Activated naive CD8-positive, alpha-beta T cell treated with anti-CD3 and anti-CD28 coated beads, Interleukin-2, amount 10 ng/mL, durations not matched to agents 7 days and 5 days (primary cell): ENCODE measurements around the gene PGAM2. TPM values are rescaled to one million over a fixed set of nuclear protein-coding genes. Genes with fewer than 3 reads are reported as not detected.
"Not testable (repeated sequence)": the region's sequence is repeated elsewhere in the genome, so short reads cannot be mapped to it uniquely, and the experiment has no call there.

ENCODE experiments used
- ATAC-seq: fragments of 150-1000 bp; cut with Tn5 transposase; one replicate; pipeline ENCODE4 v1.10.0; 2021; ENCODE audit warnings: low read depth, moderate library complexity
- POLR2A ChIA-PET: fragments of 350-600 bp; sonication (Branson Sonifier 250); formaldehyde crosslinking; loops from one replicate; lab custom pipeline; 2021; ENCODE audit warnings: antibody characterized with exemption; lab: Charles Lee
- DNase-seq: peaks from one replicate; pipeline ENCODE4 v3.0.0; 2021
- H3K27ac Mint-ChIP-seq: one replicate; pipeline ENCODE4 v1.8.0; 2022; ENCODE audit warnings: mild to moderate bottlenecking, mixed read lengths
- H3K27me3 Mint-ChIP-seq: one replicate; pipeline ENCODE4 v1.8.0; 2022; ENCODE audit warnings: mild to moderate bottlenecking, moderate library complexity, mixed read lengths
- H3K36me3 Mint-ChIP-seq: one replicate; pipeline ENCODE4 v1.8.0; 2021; ENCODE audit warnings: mild to moderate bottlenecking, mixed read lengths
- H3K4me1 Mint-ChIP-seq: one replicate; pipeline ENCODE4 v1.8.0; 2021; ENCODE audit warnings: mixed read lengths
- H3K4me3 Mint-ChIP-seq: one replicate; pipeline ENCODE4 v1.8.0; 2022; ENCODE audit warnings: mild to moderate bottlenecking, moderate library complexity, mixed read lengths
- H3K9me3 Mint-ChIP-seq: one replicate; pipeline ENCODE4 v1.8.0; 2021; ENCODE audit warnings: mixed read lengths
- total RNA-seq, 2 experiments: library from RNA; stranded (reverse); gene quantifications; one replicate each; pipeline ENCODE4 v1.2.3, GENCODE V29; 2021

The PGAM2 gene
- total RNA-seq, 2 experiments from 2014 or later: 0.74 to 2.1 TPM

- ATAC-seq: no peak
- POLR2A ChIA-PET: interaction anchor here (0.7 to 2.4 kb wide), 13 partner anchors 9 to 1112 kb away, joined by 3 to 22 read pairs (median 4); partner anchors contain the start of genes MRPL32, OGDH, PGAM2 and PSMA2
- H3K4me1 Mint-ChIP-seq: peaks cover 40% of the 10 kb centered on the region
These were observed 21.5 kb downstream of the PGAM2 start for GRCh38 chr7:44043902-44044301.

GRCh38 chr7:44042221-44042620 is 23.1 kb downstream of the PGAM2 start:
- H3K27me3 Mint-ChIP-seq: no peaks in the 10 kb centered on the region
- peaks cover 13% of the 10 kb centered on the region for H3K36me3 Mint-ChIP-seq
- ATAC-seq: no peak
- DNase-seq: no peak
- POLR2A ChIA-PET: no interaction called here
- peaks cover 32% of the 10 kb centered on the region for H3K4me1 Mint-ChIP-seq
- H3K27ac Mint-ChIP-seq: peak overlapping the region; percentile 60
- no peaks in the 10 kb centered on the region for H3K9me3 Mint-ChIP-seq
- peak overlapping the region; percentile 32 for H3K4me3 Mint-ChIP-seq

More at GRCh38 chr7:44043902-44044301, 21.5 kb downstream of the PGAM2 start:
- H3K27ac Mint-ChIP-seq: peak overlapping the region; percentile 95
- H3K36me3 Mint-ChIP-seq: peaks cover 16% of the 10 kb centered on the region
- no peaks in the 10 kb centered on the region for H3K9me3 Mint-ChIP-seq
- DNase-seq: no peak
- no peaks in the 10 kb centered on the region for H3K27me3 Mint-ChIP-seq
- peak overlapping the region; percentile 84 for H3K4me3 Mint-ChIP-seq

GRCh38 chr7:44040493-44040891 is 24.9 kb downstream of the PGAM2 start:
- POLR2A ChIA-PET: not testable (repeated sequence)
- H3K27ac Mint-ChIP-seq: peak overlapping the region; percentile 89

GRCh38 chr7:44039800-44040492 is 25.4 kb downstream of the PGAM2 start:
- Mint-ChIP-seq H3K4me1 (peaks cover 13% of the 10 kb centered on the region), H3K27ac (peak overlapping the region; percentile 83), H3K4me3 (peak overlapping the region; percentile 71)
- H3K27me3 Mint-ChIP-seq, H3K36me3 Mint-ChIP-seq, POLR2A ChIA-PET, H3K9me3 Mint-ChIP-seq: not testable (repeated sequence)
- peak; percentile 55 for DNase-seq
- peak; percentile 34 for ATAC-seq

More at GRCh38 chr7:44040493-44040891, 24.9 kb downstream of the PGAM2 start:
- Mint-ChIP-seq H3K4me1 (peaks cover 15% of the 10 kb centered on the region), H3K4me3 (peak overlapping the region; percentile 85)
- peak; percentile 60 for ATAC-seq
- not testable (repeated sequence) for H3K27me3 Mint-ChIP-seq, H3K9me3 Mint-ChIP-seq, H3K36me3 Mint-ChIP-seq
- peak; percentile 80 for DNase-seq

- peak overlapping the region; percentile 51 for H3K4me3 Mint-ChIP-seq
- POLR2A ChIA-PET, H3K36me3 Mint-ChIP-seq: not testable (repeated sequence)
These were observed 26.3 kb downstream of the PGAM2 start for GRCh38 chr7:44038961-44039558.

GRCh38 chr7:44038553-44038952 is 26.8 kb downstream of the PGAM2 start:
- DNase-seq, POLR2A ChIA-PET, H3K27me3 Mint-ChIP-seq, ATAC-seq, H3K27ac Mint-ChIP-seq, H3K9me3 Mint-ChIP-seq, H3K4me3 Mint-ChIP-seq, H3K36me3 Mint-ChIP-seq, H3K4me1 Mint-ChIP-seq: not testable (repeated sequence)

More at GRCh38 chr7:44038961-44039558, 26.3 kb downstream of the PGAM2 start:
- peaks cover 12% of the 10 kb centered on the region for H3K4me1 Mint-ChIP-seq
- H3K9me3 Mint-ChIP-seq, H3K27me3 Mint-ChIP-seq: not testable (repeated sequence)
- peak overlapping the region; percentile 84 for H3K27ac Mint-ChIP-seq
- ATAC-seq (peak; percentile 62), DNase-seq (peak; percentile 87)

GRCh38 chr7:44037951-44038350 is 27.4 kb downstream of the PGAM2 start:
- H3K9me3 Mint-ChIP-seq, DNase-seq, H3K36me3 Mint-ChIP-seq, H3K4me1 Mint-ChIP-seq, ATAC-seq, POLR2A ChIA-PET, H3K27me3 Mint-ChIP-seq, H3K4me3 Mint-ChIP-seq: not testable (repeated sequence)
- H3K27ac Mint-ChIP-seq: peak overlapping the region; percentile 54

GRCh38 chr7:44036364-44036763 is 29.0 kb downstream of the PGAM2 start:
- H3K4me1 Mint-ChIP-seq, POLR2A ChIA-PET, DNase-seq, H3K4me3 Mint-ChIP-seq, H3K36me3 Mint-ChIP-seq, H3K27me3 Mint-ChIP-seq, H3K27ac Mint-ChIP-seq, ATAC-seq, H3K9me3 Mint-ChIP-seq: not testable (repeated sequence)

- H3K4me1 Mint-ChIP-seq, H3K36me3 Mint-ChIP-seq, POLR2A ChIA-PET, H3K4me3 Mint-ChIP-seq, ATAC-seq, H3K27ac Mint-ChIP-seq, H3K9me3 Mint-ChIP-seq, H3K27me3 Mint-ChIP-seq: not testable (repeated sequence)
- peak; percentile 8 for DNase-seq
These were observed 31.2 kb downstream of the PGAM2 start for GRCh38 chr7:44033971-44034844.

- H3K27me3 Mint-ChIP-seq, ATAC-seq, H3K4me3 Mint-ChIP-seq, POLR2A ChIA-PET, H3K9me3 Mint-ChIP-seq, H3K27ac Mint-ChIP-seq, H3K4me1 Mint-ChIP-seq, DNase-seq, H3K36me3 Mint-ChIP-seq: not testable (repeated sequence)
These were observed 33.3 kb downstream of the PGAM2 start for GRCh38 chr7:44032031-44032430.

GRCh38 chr7:44031319-44031718 is 34.0 kb downstream of the PGAM2 start:
- POLR2A ChIA-PET, H3K27me3 Mint-ChIP-seq, H3K9me3 Mint-ChIP-seq, H3K4me3 Mint-ChIP-seq, DNase-seq, ATAC-seq, H3K36me3 Mint-ChIP-seq, H3K4me1 Mint-ChIP-seq, H3K27ac Mint-ChIP-seq: not testable (repeated sequence)

GRCh38 chr7:44030029-44030428 is 35.3 kb downstream of the PGAM2 start:
- POLR2A ChIA-PET, H3K4me3 Mint-ChIP-seq, H3K9me3 Mint-ChIP-seq, H3K27me3 Mint-ChIP-seq, DNase-seq, H3K27ac Mint-ChIP-seq, H3K4me1 Mint-ChIP-seq, H3K36me3 Mint-ChIP-seq, ATAC-seq: not testable (repeated sequence)

GRCh38 chr7:44029433-44029832 is 35.9 kb downstream of the PGAM2 start:
- H3K4me1 Mint-ChIP-seq, DNase-seq, POLR2A ChIA-PET, H3K9me3 Mint-ChIP-seq, H3K36me3 Mint-ChIP-seq, ATAC-seq, H3K4me3 Mint-ChIP-seq, H3K27ac Mint-ChIP-seq, H3K27me3 Mint-ChIP-seq: not testable (repeated sequence)
